Stimulated activated CD8-positive, alpha-beta memory T cell treated with anti-CD3 and anti-CD28 coated beads, Interleukin-7, amount 100 ng/mL, for 4 hours (primary cell): ENCODE results near the gene CARS2.
"Not testable (repeated sequence)": the region's sequence is repeated elsewhere in the genome, so short reads cannot be mapped to it uniquely, and the experiment has no call there.

Experiments used
- DNase-seq, 2 donors: peaks; one replicate each; pipeline ENCODE4 v3.0.0-alpha.2; 2020; ENCODE audit warnings: low read depth in 2 of 2

CARS2 gene

DNA sequence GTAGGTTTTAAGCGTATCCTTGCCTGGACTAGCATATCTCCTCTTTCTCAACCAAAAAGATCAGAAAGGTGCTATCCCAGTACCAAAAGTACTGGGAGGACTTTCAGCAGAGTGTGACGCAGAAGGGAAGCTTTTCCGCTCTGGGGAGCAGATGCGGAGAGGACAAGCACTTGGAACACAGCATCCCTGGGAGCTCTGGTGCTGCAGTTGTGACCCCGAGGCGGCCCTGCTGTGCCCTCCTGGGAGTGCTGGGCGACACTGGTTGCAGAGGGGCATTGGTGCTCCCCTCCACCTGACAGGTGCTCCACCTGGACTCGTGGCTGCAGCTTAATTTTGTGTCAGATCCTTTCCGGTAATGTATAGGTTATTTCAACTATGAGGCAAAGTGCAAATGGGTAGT lies 87.1 kb downstream of the CARS2 start:
- DNase-seq = no peak

- no peak for DNase-seq
Measured at GRCh38 chr13:110618167-110618566, 87.7 kb downstream of the CARS2 start.

DNA sequence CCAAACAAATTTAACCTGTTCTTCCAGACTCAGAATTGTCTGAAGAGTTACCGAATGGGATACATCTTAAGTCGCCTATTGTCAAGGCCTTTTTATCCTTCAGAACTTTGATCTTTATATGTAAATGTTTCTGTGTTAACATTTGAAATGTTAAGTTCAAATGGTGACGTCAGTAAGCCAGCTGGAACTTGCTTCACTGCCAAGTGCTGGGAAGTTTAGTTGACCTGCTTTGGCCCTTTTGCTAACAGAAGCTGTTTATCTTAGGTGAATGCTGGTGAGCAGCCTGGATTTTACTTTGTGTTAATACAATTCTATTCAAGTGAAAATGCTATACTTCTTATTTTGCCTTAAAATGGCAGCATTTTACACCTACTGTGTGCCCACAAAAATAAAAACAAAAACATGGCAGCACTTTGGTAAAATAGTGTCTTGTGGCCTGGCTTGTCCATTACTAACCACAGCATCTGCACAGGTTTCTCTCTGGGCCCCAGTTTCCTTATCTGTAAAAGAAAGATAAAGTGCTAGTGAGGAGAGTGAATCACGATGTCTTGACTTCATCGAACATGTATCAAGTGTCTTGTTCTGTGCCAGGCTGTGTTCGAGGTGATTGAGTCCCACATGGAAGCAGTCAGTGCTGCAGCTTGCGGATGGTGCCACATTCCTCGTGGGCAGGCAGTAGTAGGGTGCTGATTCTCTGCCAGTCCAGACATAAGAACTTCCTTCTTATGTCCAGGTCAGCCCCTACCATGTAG lies 88.4 kb downstream of the CARS2 start:
- DNase-seq = no peak

DNA sequence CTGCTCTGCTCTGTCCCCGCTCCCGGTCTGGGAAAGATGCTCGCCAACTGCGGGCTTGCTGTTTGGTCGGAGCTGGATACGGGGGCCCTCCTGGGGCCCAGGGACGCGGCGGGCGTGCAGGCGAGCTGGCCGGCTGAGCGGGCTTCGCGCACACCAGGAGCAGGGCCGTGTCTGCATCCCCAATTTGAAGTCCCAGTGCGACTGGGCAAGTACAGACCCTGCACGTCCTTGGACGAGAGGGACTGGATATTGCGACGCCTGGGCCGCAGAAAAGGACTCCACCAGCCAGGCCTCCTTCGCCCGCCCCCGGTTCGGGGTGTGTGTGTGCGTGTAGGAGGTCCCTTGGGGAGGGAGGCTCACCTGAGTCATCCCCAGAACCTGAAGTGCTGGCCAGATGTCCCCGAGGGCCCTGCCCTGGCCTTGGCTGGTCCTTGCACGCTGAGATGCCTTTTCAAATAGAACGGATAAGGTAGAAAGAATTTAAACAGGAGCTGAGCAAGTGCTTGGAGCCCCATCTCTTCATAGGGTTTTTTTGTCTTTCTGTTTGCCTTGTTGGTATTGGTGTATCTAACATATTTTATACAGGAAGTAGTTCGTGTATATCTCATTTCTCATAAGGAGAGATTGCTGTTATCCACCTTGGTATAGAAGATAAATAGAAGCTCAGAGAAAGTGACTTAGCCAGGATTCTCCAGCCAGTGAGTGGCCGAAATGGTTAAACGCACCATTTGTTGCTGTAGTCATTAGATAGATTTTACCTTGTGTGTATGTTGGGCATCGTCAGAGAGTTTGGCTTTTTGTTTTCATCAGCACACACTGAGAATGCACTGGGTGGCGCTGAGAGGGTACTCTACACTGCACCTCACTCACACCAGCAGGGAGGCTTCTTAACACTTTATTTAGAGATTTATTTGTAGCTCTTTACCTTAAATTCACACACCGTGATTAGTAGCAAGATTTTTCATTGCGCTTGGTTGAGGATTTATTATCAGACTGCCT lies 89.5 kb downstream of the CARS2 start:
- DNase-seq = peak; percentile 5 to 44

DNA sequence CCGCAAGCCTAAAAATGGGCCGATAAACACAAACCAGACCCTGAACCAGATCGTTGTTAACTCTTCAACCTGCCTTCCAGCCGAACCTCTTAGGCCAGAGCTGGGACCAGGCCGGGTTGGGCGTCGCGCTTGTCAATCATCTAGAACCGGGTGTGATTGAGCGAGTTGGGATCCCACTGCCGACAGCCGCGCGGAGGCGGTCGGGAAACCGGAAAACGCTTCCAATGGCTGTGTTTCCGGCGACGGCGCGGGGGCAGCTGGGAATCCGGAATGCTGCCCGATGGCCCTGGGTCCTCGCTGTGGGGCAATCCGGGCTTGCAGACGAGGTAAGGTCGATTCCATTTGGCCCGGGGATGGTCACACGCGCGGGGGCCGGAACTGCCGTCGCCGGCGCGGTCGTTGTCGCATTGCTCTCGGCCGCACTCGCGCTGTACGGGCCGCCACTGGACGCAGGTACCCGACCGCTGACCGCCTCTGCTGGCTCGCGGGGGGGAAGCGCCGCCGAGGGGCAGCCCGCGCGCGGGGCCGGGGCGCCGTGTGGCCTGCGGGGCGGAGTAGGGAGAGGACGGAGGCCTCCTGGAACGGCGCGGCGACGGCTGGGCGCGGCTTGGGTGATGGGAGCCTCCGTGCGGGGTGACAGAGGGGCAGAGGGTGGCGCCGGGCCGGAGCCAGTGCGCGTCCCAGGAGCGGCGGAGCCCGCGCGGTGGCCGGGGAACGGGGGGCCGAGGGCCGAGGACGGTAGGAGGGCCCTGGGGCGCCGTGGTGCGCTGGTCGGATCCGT lies 90.4 kb downstream of the CARS2 start, which contains the start of gene NAXD:
Gene NAXD, plus strand, starts transcription at position 224 of the 781 bp plus-strand sequence. Its CDS starts 57 bp downstream, at position 281.
- DNase-seq = peak; percentile 54 to 65

DNA sequence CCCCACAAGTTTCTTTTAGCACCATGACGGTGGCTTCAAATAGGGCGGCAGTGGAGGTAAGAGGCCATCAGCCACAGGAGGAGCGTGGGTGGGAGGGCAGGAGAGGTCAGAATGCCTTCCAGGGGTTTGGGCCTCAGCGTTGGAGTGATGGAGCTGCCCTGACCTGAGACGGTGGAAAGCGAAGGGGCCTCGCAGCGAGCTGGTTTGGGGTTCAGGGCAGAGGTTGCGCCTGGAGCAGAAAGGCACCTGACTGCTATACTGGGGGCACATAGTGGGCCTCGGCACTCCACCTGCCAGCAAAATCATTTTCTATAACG lies 91.0 kb downstream of the CARS2 start:
- DNase-seq = no peak

- DNase-seq = no peak
Measured at GRCh38 chr13:110610955-110611595, 94.8 kb downstream of the CARS2 start.

GRCh38 chr13:110607675-110608224 lies 98.2 kb downstream of the CARS2 start:
- no peak for DNase-seq

DNA sequence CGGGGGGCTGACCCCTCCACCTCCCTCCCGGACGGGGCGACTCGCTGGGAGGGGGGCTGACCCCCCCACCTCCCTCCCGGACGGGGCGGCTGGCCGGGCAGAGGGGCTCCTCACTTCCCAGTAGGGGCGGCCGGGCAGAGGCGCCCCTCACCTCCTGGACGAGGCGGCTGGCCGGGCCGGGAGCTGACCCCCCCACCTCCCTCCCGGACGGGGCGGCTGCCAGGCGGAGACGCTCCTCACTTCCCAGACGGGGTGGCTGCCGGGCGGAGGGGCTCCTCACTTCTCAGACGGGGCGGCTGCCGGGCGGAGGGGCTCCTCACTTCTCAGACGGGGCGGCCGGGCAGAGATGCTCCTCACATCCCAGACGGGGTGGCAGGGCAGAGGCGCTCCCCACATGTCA lies 99.6 kb downstream of the CARS2 start:
- not testable (repeated sequence) for DNase-seq

GRCh38 chr13:110605132-110605531 lies 100.8 kb downstream of the CARS2 start:
- DNase-seq = no peak

DNA sequence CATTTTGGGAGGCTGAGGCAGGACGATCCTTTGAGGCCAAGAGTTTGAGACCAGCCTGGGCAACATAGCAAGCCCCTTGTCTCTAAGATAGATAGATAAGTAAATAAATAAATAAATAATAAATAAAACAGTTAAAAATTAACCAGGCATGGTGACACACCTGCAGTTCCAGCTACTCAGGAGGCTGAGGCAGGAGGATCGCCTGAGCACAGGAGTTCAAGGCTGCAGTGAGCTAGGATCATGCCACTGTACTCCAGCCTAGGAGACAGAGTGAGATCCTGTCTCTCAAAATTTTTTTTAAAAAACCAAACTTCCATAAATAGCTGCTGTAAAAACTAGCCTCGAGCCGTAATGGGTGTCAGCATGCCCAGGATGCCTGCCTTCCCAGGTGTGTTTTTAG lies 104.9 kb downstream of the CARS2 start:
- no peak for DNase-seq

DNA sequence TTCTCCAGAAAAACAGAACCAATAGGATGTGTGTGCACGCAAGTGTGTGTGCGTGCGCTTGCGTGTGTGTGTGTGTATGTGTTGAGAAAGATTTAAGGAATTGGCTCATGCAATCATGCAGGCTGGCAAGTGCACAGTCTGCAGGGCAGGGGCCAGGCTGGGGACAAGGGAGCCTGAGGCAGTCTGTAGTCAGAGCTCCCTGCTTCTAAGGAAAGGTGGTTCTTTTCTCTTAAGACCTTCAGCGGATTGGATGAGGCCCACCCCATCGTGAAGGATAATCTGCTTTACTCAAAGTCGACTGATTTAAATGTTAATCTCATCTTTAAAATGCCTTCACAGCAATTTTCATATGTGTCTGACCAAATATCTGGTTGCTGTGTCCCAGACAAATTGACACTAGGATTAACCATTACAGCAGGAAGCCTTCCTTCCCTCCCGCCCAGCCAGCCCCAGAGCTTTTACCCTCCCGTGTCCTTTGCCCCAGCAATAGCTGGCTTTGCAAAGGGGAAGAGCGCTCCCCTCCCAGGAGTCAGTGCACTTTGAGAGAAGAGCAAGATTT lies 105.6 kb downstream of the CARS2 start:
- no peak for DNase-seq

- DNase-seq = no peak
Measured at GRCh38 chr13:110597041-110597689, 108.8 kb downstream of the CARS2 start.

- DNase-seq = no peak
Measured at GRCh38 chr13:110593430-110594130, 112.3 kb downstream of the CARS2 start.

DNA sequence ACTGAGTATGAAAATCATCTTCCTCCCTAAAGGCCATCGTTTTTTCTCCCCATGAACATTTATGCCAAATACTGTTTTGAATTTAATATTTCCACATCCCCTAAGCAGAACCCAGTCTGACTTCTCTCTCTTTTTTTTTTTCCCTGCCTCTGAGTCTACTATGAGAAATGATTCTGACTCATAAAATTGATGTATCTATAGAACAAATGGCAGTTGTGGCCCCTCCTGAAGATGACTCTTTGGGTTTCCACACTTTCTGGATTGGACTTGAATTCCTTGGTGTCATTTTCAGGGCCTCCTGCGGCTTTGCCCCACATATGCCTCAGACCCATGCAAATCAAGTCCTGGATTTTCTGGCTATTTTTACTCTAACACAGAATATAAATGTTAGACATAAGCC lies 113.3 kb downstream of the CARS2 start:
- no peak for DNase-seq
